Measurements from ENCODE around the gene PPP3CA.
A peak's percentile ranks its signal among the peaks of the same experiment; 100 is the strongest.
"Not testable (repeated sequence)": the region's sequence is repeated elsewhere in the genome, so short reads cannot be mapped to it uniquely, and the experiment has no call there.

The PPP3CA gene

GRCh38 chr4:101141855-101142254 lies 205.5 kb downstream of the PPP3CA start:
- DNase-seq (ENCODE audit: low spot score): no peak

GRCh38 chr4:101141230-101141629 lies 206.1 kb downstream of the PPP3CA start:
- DNase-seq (ENCODE audit: low spot score): no peak

GRCh38 chr4:101140228-101140627 lies 207.1 kb downstream of the PPP3CA start:
- DNase-seq (ENCODE audit: low spot score): no peak

GRCh38 chr4:101136373-101137370 lies 210.7 kb downstream of the PPP3CA start:
- no peak for DNase-seq (ENCODE audit: low spot score)

- DNase-seq (ENCODE audit: low spot score): no peak
Observed at GRCh38 chr4:101135371-101136010, 211.8 kb downstream of the PPP3CA start.

GRCh38 chr4:101131058-101131457 lies 216.3 kb downstream of the PPP3CA start:
- DNase-seq (ENCODE audit: low spot score): not testable (repeated sequence)

GRCh38 chr4:101128898-101129297 lies 218.4 kb downstream of the PPP3CA start:
- DNase-seq (ENCODE audit: low spot score): not testable (repeated sequence)

GRCh38 chr4:101128473-101128872 lies 218.9 kb downstream of the PPP3CA start:
- DNase-seq (ENCODE audit: low spot score): no peak

- DNase-seq (ENCODE audit: low spot score): no peak
Observed at GRCh38 chr4:101127176-101127790, 220.0 kb downstream of the PPP3CA start.

GRCh38 chr4:101126059-101126458 lies 221.3 kb downstream of the PPP3CA start:
- DNase-seq (ENCODE audit: low spot score): no peak

GRCh38 chr4:101125045-101125942 lies 222.0 kb downstream of the PPP3CA start:
- no peak for DNase-seq (ENCODE audit: low spot score)

- DNase-seq (ENCODE audit: low spot score): no peak
Observed at GRCh38 chr4:101123231-101123630, 224.1 kb downstream of the PPP3CA start.

- no peak for DNase-seq (ENCODE audit: low spot score)
Observed at GRCh38 chr4:101122019-101122418, 225.3 kb downstream of the PPP3CA start.

GRCh38 chr4:101119141-101119540 lies 228.2 kb downstream of the PPP3CA start:
- no peak for DNase-seq (ENCODE audit: low spot score)

- DNase-seq (ENCODE audit: low spot score): no peak
Observed at GRCh38 chr4:101118617-101119016, 228.7 kb downstream of the PPP3CA start.

- no peak for DNase-seq (ENCODE audit: low spot score)
Observed at GRCh38 chr4:101115887-101116286, 231.4 kb downstream of the PPP3CA start.

- no peak for DNase-seq (ENCODE audit: low spot score)
Observed at GRCh38 chr4:101114936-101115372, 232.4 kb downstream of the PPP3CA start.

- no peak for DNase-seq (ENCODE audit: low spot score)
Observed at GRCh38 chr4:101104312-101105052, 242.8 kb downstream of the PPP3CA start.

GRCh38 chr4:101103381-101104142 lies 243.8 kb downstream of the PPP3CA start:
- no peak for DNase-seq (ENCODE audit: low spot score)

- peak; percentile 68 for DNase-seq (ENCODE audit: low spot score)
Observed at GRCh38 chr4:101102114-101102742, 245.1 kb downstream of the PPP3CA start.
